Ectodermal cell (in vitro differentiated cells): ENCODE results near the gene FBH1.
"Not testable (repeated sequence)": the region's sequence is repeated elsewhere in the genome, so short reads cannot be mapped to it uniquely, and the experiment has no call there.

ENCODE experiments used
- H3K27ac ChIP-seq: 2 replicates; pipeline ENCODE4 v1.7.0; 2013; ENCODE audit warnings: mild to moderate bottlenecking, low read depth, low read length; ENCODE audit not compliant: insufficient read depth, poor library complexity, severe bottlenecking
- H3K27me3 ChIP-seq: 2 replicates; pipeline ENCODE4 v1.7.0; 2013; ENCODE audit warnings: mild to moderate bottlenecking, low read length; ENCODE audit not compliant: insufficient read depth, control insufficient read depth, poor library complexity, severe bottlenecking
- H3K36me3 ChIP-seq: one replicate; pipeline ENCODE4 v1.7.0; 2013; ENCODE audit warnings: low read length; ENCODE audit not compliant: control insufficient read depth, insufficient read depth
- H3K4me1 ChIP-seq: one replicate; pipeline ENCODE4 v1.7.0; 2013; ENCODE audit warnings: low read length; ENCODE audit not compliant: control insufficient read depth, insufficient read depth
- H3K4me3 ChIP-seq: 2 replicates; pipeline ENCODE4 v1.7.0; 2013; ENCODE audit warnings: low read depth, low read length, control low read depth; ENCODE audit not compliant: insufficient read depth
- H3K9me3 ChIP-seq: 2 replicates; pipeline ENCODE4 v1.7.0; 2013; ENCODE audit warnings: mild to moderate bottlenecking, low read length, moderate library complexity; ENCODE audit not compliant: control insufficient read depth
- WGBS, 2 experiments: methylation state at CpG; one replicate each; pipeline ENCODE4 v1.1.7; 2013; ENCODE audit warnings: missing lambda C conversion rate in 2 of 2; 5-methylcytosine and 5-hydroxymethylcytosine counted together

Gene FBH1

GRCh38 chr10:5953676-5954075 lies 63.6 kb downstream of the FBH1 start:
- 89 to 92% methylated on average over 5 of the region's 5 CpGs for WGBS, 2 experiments
- H3K9me3 ChIP-seq: no peaks in the 10 kb centered on the region
- H3K4me1 ChIP-seq: no peaks in the 10 kb centered on the region
- H3K27ac ChIP-seq: no peak overlapping the region
- no peaks in the 10 kb centered on the region for H3K36me3 ChIP-seq
- H3K4me3 ChIP-seq: no peak overlapping the region
- H3K27me3 ChIP-seq: no peaks in the 10 kb centered on the region

DNA sequence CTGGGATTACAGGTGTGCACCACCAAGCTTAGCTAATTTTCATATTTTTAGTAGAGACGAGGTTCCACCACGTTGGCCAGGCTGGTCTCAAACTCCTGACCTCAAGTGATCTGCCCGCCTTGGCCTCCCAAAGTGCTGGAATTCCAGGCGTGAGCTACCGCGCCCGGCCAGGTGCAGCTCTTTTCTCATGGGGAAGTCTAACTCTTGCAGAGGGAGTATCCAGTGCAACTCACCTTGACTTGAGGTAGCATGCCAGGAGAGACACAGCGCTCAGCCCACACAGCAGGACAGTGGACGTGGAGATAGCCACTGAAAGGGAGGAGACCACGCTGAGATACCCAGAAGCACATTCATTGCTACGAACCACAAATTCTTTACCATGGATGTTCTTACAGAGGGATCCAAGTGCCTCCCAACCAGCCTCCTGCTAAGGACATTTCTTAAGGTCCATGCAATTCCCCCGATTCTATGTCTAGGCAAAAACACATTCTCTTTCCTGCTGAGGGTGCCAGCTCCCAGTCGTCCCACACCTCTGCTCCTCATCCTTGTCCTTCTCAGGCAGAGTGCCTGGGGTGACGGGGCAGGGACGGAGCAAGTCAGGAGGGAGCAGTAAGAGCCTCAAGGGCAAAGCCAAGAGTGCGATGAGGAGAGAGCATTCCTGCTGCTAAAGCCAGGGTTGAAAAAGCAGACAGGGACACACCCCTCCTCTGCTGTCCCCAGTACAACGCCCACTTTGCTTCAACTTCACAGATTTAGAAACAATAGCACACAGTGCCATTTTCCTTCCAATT lies 66.3 kb downstream of the FBH1 start:
- H3K36me3 ChIP-seq: no peaks in the 10 kb centered on the region
- H3K4me1 ChIP-seq: no peaks in the 10 kb centered on the region
- no peaks in the 10 kb centered on the region for H3K9me3 ChIP-seq
- H3K27ac ChIP-seq: no peak overlapping the region
- no peaks in the 10 kb centered on the region for H3K27me3 ChIP-seq
- 89 to 91% methylated on average over 17 of the region's 17 CpGs for WGBS, 2 experiments
- no peak overlapping the region for H3K4me3 ChIP-seq

GRCh38 chr10:5958077-5958476 lies 68.0 kb downstream of the FBH1 start:
- Histone ChIP-seq H3K27me3 (no peaks in the 10 kb centered on the region), H3K4me1 (no peaks in the 10 kb centered on the region), H3K9me3 (no peaks in the 10 kb centered on the region), H3K27ac (no peak overlapping the region), H3K36me3 (no peaks in the 10 kb centered on the region), H3K4me3 (no peak overlapping the region)
- 92% methylated on average over 2 of the region's 2 CpGs for WGBS, 2 experiments

DNA sequence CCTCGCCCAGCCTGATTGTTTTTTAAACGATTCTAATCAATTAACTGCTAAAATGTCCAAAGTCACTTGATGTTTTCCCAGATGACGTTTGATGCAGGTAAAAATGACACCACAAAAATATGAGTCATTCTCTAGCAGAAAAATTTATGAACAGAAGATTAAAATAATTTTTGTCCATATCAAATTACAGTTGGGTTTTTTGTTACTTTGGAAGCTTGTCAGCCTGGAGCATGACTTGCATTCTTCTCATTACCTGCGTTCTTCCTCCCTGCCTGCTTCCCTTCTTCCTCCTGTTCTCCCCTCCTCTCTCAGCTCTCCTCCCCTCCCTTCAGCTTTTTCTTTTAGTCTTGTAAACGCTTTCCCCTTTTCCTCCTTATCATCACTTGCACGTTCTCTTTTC lies 68.6 kb downstream of the FBH1 start:
- WGBS, 2 experiments: 80% methylated on average over 5 to 6 of the region's 6 CpGs
- H3K27ac ChIP-seq: no peak overlapping the region

GRCh38 chr10:5959142-5959541 lies 69.1 kb downstream of the FBH1 start:
- Histone ChIP-seq H3K27ac (no peak overlapping the region), H3K27me3 (no peaks in the 10 kb centered on the region), H3K4me3 (no peak overlapping the region), H3K36me3 (no peaks in the 10 kb centered on the region), H3K9me3 (no peaks in the 10 kb centered on the region), H3K4me1 (no peaks in the 10 kb centered on the region)
- WGBS, 2 experiments: 92% methylated on average over 5 of the region's 5 CpGs

More for the DNA sequence above, 68.6 kb downstream of the FBH1 start:
- Histone ChIP-seq H3K36me3 (no peaks in the 10 kb centered on the region), H3K9me3 (no peaks in the 10 kb centered on the region), H3K4me3 (no peak overlapping the region), H3K4me1 (no peaks in the 10 kb centered on the region), H3K27me3 (no peaks in the 10 kb centered on the region)

DNA sequence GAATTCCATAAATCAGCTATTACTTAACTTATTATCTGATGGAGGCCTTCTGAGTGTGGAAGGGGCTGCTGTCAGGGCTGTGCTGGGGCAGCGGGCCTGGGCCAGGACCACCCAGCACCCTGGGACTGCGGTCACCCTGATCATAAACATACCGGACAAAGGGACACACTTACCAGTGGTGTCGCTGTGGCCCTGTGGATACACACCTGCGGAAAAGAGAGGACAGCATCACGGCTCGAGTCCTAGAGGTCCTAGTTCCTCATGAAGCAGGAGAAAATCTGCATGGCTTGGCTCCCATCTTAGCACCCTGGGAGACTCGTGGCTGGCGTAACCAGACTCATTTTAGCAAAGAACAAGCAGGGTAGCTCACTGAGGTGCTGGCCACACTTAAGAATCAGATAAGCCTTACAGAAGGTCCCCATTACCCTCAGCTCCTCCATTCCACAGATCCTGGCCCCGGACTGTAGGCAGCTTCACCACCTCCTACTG lies 69.6 kb downstream of the FBH1 start:
- Histone ChIP-seq H3K27ac (no peak overlapping the region), H3K9me3 (no peaks in the 10 kb centered on the region), H3K36me3 (no peaks in the 10 kb centered on the region), H3K4me1 (no peaks in the 10 kb centered on the region), H3K27me3 (no peaks in the 10 kb centered on the region), H3K4me3 (no peak overlapping the region)
- WGBS, 2 experiments: 92 to 94% methylated on average over 10 of the region's 10 CpGs

- 89 to 90% methylated on average over 18 of the region's 18 CpGs for WGBS, 2 experiments
- H3K4me1 ChIP-seq: no peaks in the 10 kb centered on the region
Observed at GRCh38 chr10:5960070-5960972, 70.3 kb downstream of the FBH1 start.

DNA sequence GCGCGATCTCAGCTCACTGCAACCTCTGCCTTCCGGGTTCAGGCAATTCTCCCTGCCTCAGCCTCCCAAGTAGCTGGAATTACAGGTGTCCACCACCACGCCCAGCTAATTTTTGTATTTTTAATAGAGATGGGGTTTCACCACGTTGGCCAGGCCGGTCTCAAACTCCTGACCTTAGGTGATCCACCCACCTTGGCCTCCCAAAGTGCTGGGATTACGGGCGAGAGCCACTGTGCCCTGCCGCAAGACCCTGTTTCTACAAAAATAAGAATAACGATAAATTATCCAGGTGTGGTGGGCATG lies 70.9 kb downstream of the FBH1 start:
- H3K27me3 ChIP-seq, H3K9me3 ChIP-seq, H3K36me3 ChIP-seq, H3K4me1 ChIP-seq, H3K4me3 ChIP-seq, H3K27ac ChIP-seq: not testable (repeated sequence)
- 90 to 92% methylated on average over 10 of the region's 10 CpGs for WGBS, 2 experiments

More at GRCh38 chr10:5960070-5960972, 70.3 kb downstream of the FBH1 start:
- no peaks in the 10 kb centered on the region for H3K9me3 ChIP-seq
- no peaks in the 10 kb centered on the region for H3K27me3 ChIP-seq
- H3K27ac ChIP-seq: no peak overlapping the region
- H3K36me3 ChIP-seq: no peaks in the 10 kb centered on the region
- no peak overlapping the region for H3K4me3 ChIP-seq

DNA sequence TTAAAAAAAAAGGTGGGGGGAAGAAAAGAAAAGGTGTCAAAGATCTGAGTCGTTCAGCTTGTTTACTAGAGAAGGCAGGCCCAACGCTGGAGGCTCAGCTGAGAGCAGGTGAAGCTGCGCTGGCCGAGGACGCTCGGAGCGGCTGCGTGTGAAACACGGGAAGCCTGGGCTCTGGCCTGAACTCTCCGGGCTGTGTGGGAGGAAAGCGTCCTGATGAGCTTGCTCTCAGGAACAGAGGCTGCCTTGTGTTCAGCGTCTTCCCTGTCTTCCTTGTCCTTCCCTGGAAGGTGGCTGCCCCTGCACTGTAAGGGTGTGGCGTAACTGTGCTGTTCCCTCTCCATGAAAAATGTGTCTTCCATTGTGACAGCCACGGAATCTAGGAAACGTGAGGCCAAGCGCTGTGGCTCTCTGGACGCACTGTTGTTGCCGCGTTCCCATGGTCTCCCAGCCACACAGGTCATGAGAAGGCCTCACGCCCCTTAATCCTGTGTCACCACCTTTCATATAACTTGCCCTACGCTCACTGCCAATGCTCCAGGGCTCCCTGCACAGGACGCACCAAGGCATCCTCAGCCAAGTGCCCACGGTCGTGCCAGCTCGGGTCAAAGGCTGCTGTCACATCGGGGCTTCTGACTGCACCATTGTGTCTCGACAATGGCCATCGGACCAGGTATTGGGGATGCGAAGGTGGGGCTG lies 71.5 kb downstream of the FBH1 start:
- Histone ChIP-seq H3K4me3 (no peak overlapping the region), H3K27ac (no peak overlapping the region), H3K36me3 (no peaks in the 10 kb centered on the region), H3K4me1 (no peaks in the 10 kb centered on the region), H3K9me3 (no peaks in the 10 kb centered on the region), H3K27me3 (no peaks in the 10 kb centered on the region)
- WGBS, 2 experiments: 91 to 92% methylated on average over 29 of the region's 29 CpGs
